GM21786 (cell line): ENCODE data around the gene MET.
"Not testable (repeated sequence)": the region's sequence is repeated elsewhere in the genome, so short reads cannot be mapped to it uniquely, and the experiment has no call there.

Source experiments
- ATAC-seq: cut with Tn5 transposase; IDR thresholded peaks from one replicate; pipeline ENCODE4 v1.9.1; 2021; ENCODE audit not compliant: unreplicated experiment

MET gene

DNA sequence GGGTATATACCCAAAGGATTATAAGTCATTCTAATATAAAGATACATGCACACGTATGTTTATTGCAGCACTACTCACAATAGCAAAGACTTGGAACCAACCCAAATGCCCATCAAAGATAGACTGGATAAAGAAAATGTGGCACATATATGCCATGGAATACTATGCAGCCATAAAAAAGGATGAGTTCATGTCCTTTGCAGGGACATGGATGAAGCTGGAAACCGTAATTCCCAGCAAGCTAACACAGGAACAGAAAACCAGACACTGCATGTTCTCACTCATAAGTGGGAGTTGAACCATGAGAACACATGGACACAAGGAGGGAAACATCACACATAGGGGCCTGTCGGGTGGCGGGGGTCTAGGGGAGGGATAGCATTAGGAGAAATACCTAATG, 79.1 kb downstream of the MET start:
- not testable (repeated sequence) for ATAC-seq

DNA sequence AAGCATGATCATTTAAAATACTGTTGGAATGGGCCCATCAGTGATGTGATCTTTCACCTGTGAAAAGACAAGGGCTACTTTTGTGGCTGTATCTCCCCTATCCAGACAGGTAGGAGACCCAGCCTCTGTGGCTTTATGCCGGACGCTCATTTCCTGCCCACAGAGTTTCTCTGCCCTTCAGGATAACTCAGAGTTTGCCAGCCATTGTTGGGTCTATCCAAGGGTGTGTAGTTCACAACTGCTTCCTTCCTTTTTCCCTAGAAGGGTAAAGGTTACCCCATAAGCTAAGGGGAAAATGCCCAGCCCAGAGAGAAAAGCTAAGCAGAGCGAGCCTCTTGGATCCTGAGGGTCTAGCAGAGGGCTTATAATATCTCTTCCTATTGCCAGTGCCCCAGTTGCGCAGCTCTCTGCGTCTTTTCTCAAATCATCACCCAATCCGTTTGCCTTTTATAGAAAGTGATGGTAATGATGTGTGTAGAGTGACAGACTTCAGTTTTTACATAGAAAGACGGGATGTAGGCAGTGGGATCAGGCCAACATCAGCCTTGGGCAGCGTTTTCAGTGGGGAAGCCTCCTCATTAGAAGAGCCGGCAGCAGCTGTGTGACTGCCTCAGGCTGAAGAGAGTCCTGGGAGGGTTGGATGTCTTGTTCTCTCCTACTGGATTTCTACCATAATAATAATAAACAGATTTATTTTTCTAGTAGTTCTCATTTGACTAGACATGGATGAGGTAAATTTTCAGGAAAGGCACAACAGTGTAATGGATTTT, 80.5 kb downstream of the MET start:
- no peak for ATAC-seq

DNA sequence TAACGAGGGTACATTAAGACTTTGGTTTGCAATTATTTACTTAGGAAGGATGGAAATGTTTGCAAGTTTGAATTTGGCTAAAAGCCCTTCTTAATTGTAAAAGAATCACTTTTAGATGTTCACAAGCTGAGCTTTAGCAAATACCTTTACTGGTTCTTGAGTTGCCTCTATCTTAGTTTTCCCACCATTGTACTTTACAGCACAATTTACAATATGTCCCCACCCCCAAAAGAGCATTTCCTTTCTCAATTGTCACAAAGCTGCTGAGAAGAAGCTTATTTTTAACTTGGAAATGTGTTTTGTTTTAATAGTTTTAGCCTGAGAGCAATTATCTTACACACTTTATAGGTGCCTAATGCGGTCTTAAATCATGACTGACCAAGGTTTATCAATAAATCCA, 81.1 kb downstream of the MET start:
- ATAC-seq = no peak

DNA sequence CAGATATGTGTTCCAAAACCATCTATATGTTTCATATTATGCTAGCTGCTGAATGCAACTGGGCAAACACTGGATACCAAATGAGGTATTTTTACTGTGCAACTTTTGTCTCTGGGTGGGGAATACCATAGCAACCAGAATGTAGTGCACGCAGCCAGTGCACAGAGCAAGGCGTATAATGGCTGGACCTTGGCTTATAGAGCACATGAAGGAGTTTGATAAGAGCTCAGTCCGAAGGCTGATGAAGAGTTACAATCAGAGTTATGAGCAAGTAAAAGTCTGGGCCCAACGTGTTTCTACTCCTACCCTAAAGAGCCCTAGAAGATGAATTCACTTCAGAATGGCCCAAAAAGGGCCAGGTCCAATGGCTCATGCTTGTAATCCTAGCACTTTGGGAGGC, 82.2 kb downstream of the MET start:
- ATAC-seq = no peak

DNA sequence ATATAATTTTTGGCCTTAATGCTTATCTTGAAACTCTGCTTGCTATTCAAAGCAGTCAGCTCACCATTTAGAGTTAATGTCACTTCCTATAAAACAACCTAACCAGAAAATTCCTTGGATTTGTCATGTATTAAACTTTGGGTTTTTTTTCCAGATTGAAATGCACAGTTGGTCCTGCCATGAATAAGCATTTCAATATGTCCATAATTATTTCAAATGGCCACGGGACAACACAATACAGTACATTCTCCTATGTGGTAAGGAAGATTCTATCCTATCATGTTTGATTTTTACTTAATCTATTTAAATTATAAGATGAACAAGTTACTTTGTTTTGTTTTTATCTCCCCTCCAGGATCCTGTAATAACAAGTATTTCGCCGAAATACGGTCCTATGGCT, 85.3 kb downstream of the MET start:
- no peak for ATAC-seq

DNA sequence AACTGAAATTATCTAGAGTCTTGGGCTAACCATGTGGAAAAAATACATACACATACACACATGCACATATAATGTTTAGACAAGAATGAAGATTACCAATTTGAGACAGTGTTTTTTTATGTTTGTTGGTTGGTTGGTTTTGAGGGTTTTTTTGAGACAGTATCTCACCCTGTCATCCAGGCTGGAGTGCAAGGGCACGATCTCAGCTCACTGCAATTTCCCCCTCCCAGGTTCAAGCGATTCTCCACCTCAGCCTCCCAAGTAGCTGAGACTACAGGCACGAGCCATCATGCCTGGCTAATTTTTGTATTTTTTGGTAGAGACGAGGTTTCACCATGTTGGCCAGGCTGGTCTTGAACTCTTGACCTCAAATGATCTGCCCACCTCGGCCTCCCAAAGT, 87.6 kb downstream of the MET start:
- ATAC-seq = not testable (repeated sequence)

DNA sequence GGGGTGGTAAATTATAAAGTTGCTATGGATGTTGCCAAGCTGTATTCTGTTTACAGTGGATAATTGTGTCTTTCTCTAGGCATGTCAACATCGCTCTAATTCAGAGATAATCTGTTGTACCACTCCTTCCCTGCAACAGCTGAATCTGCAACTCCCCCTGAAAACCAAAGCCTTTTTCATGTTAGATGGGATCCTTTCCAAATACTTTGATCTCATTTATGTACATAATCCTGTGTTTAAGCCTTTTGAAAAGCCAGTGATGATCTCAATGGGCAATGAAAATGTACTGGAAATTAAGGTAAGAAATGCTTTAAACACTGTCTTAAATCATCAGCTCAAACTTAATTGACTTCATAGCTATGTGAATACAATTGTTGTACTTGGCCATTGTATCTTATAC, 91.0 kb downstream of the MET start:
- ATAC-seq = no peak

DNA sequence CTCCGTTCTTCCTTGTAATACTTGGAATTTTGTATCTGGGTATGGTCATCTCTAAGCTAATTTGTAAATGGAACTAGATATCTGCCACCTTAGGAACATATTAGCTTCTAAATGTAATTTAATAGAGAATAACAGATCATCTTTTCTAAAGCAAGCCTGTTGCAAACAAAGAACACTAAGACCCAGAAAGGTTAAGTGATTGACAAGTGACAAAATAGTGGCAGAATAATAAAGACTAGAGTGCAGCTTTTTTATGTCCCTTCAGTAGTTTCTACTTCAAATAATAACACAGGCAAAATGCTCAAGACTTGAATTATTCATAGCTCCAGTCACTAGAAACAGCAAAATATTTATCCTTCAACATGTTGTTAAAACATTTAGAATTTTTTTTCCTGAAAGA, 91.7 kb downstream of the MET start:
- ATAC-seq = no peak

DNA sequence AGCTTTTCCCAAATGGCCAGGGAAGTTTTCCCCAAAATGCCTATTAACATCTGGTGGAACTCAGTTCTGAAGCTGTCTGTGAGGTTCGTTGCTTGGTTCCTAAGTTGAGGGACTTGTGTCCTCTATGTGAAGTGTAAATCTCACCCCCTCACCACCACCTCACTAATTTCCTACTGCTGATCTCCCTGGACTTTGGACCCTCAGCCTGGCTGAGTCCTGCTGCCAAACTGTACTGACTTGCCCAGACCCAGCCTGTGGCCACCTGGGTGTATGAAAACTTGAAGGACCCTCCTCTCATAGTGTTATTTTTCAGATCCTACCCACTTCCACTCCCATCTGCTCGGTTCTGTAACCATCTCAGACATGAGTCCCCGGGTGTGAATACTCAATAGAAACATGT, 94.9 kb downstream of the MET start:
- ATAC-seq = no peak

DNA sequence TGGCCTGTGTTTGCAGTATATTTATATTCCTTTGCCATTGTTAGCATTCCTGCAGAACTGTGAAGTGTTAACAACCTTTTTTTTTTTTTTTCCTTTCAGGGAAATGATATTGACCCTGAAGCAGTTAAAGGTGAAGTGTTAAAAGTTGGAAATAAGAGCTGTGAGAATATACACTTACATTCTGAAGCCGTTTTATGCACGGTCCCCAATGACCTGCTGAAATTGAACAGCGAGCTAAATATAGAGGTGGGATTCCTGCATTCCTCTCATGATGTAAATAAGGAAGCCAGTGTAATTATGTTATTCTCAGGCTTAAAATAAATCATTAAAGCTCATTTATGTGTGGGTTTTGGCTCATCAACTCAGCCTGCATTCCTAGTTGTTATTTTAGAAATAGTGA, 97.5 kb downstream of the MET start:
- no peak for ATAC-seq

DNA sequence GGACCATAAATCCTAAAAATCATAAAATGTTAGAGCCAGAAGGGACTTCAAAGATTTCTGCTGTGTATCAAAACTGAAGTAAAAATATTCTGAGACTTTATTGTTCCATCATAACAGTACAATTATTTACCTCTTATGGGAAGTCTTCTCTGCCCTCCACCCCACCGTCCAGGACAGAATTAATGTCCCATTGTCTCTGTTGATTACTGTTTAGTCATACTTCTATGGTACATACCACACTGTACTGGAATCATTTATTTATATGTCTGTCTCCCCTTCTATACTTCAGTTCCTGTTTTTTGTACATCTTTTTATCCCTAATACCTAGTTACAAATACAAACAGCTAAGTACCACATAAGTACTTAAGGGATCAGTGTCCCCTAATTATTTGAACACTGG, 98.9 kb downstream of the MET start:
- no peak for ATAC-seq

DNA sequence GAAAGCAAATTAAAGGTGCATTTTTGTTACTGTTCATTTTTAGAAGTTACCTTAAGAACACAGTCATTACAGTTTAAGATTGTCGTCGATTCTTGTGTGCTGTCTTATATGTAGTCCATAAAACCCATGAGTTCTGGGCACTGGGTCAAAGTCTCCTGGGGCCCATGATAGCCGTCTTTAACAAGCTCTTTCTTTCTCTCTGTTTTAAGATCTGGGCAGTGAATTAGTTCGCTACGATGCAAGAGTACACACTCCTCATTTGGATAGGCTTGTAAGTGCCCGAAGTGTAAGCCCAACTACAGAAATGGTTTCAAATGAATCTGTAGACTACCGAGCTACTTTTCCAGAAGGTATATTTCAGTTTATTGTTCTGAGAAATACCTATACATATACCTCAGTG, 99.6 kb downstream of the MET start:
- ATAC-seq = no peak

DNA sequence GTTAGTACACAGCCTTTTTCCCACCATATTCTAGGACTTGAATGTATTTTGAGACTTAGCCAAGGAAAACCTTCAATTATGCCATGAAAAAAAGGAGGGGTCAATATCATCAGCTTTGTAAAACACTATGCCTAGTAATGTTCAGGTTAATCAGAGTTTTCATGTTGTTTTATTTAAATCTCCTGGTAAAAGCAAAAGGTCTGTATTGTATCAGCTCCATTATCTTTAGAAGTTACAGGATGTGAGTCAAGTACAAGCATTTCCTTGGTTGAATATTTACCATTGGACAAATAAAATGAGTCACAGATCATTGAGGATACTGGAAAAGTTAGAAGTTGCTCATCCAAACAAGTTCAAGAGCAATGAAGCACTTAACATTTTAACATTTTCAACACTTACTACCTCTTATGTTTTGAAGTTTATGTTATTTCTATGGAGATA, 100.4 kb downstream of the MET start:
- ATAC-seq = no peak

DNA sequence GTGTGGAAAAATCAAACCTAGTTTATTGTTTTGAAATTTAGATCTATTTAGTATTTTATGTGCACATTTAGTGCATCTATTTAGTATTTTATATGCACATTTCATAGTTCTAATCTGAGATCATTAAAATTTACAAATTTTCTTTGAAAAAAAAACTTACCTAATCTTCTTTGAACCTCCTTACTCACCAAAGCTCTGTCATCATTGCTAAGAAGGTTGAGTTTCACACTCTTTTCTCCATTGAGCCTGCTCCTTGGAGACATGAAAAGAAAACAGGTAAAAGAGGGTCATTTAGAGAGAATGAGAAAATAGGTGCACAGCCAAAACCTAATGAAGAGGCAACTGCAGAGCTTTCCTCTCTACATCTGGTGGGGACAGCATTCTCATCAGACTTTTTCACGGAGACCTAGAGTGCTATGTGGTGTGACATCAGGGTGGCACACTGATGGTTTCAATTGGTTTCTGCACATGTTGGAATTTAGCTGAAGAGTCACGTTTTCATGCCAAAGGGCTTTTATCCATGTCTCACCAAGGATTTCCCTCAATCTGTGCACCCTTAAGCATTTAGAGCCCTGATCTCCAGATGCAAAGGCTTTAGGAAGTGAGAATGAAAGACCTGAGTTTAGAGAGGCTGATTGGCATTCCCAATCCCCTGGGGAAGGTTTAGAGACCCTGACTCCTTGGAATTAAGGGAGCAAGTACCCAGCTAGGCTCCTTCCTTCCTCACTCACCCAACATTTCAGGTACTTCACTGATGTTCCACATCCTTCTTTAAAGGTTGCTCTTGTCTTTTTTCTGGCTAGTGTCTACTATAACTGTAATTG, 101.1 kb downstream of the MET start:
- no peak for ATAC-seq

DNA sequence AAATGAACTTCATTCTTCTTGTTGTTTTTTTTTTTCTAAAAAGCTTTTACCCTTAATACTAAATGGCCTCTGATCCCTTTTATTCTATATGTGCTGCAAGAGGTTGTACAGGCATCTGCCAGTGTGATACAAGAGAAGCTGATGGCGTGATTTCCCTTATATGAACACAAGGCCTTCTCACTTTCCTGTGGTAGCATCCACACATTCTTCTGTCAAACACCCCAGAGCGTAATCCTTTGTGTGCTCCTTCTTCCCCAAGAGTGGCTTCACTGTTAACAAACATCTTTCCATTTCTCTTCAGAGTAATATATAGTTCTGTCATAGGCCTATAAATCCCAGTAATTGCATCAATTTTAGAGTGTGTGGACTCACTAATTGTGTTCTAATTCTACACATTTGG, 104.0 kb downstream of the MET start:
- ATAC-seq = no peak

DNA sequence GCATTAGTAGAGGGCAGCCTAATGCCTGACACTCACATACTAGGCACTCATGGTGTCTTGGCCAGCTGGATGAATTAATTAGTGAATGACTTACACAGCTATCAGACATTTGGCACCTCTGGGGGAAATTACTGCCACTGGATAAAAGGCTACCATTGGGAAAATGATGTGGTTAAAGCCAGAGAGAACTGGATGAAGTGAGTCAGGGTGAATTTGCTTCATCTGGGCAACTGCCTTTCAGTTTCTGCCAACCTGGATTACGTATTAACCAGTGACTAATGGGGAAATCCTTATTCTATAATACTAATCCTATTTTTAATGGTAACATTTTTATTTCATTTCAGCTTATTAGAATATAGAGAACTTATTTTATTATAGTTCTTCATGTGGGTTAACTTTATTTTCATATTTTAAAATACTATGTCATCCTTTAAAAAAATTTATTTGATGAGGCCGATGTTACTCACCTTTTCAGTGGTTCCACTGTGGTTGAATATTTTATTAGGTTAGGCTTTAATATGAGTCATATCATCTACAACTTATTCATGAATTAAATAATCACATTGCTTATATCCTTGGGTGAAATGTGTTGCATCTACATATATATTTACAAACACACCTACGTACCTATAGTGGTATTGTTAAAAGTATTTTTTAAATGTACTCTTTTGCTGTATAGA, 104.8 kb downstream of the MET start:
- peak; percentile 76 for ATAC-seq

DNA sequence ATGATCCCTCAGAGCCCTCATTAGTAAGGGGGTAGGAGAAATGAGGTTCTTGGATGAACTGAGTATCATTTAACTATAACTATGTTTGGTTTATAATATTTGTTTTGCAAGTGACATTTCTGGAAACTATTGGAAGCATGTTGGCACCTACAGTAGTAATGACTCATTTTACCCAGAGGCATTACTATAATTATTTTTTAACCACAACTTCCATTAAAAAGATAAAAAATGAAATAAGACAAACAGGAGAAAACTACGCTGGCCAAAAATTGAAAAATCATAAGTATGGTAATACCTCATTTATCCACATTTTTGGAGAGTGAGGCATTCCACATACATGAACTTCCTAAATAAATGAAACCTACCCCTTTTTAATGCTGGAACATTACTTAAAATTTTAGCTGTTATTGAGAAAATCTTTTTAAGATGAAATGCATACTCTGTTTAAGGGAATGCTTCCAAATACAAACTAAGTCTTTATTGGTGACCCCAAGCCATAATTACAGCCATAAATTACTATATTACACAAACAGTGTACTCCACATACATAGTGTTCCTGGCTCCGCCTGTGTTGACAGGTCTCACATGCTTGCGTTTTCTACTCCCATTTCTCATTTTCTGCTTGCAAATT, 105.8 kb downstream of the MET start:
- no peak for ATAC-seq

DNA sequence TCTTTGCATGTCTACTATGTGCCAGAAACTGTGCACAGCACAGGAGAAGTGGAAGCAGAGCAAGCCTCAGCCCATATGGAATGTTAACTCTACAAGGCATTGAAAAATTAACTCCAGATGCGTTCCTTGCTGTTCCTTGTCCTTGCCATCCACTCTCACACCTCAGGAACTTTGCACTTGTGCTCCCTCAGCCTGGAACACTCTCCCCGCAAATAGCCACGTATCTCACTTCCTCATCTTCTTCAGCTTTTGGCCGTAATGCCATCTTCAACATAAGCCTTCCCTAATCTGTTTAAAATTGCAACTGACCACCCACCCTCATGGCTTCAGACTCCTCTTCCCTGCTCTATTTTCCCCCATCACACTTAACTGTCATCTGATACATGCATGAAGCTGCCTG, 107.2 kb downstream of the MET start:
- ATAC-seq = no peak

DNA sequence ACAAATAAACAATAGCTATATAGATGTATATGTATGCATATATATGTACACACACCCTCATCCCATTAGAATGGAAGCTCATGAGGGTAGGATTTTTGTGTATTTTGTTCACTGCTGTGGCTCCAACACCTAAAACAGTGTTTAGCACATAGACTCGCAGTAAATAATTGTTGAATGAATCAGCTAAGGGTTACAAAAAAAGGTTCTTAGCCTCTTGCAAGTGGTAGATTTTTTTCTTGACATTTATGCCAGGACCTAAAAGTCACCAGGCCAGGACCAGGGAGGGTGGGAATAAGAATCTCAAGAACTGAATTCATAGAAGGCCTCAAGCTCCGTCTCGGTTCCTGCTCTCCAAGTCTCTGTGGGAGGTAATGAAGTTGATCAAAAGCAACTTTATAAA, 107.9 kb downstream of the MET start:
- ATAC-seq = no peak

DNA sequence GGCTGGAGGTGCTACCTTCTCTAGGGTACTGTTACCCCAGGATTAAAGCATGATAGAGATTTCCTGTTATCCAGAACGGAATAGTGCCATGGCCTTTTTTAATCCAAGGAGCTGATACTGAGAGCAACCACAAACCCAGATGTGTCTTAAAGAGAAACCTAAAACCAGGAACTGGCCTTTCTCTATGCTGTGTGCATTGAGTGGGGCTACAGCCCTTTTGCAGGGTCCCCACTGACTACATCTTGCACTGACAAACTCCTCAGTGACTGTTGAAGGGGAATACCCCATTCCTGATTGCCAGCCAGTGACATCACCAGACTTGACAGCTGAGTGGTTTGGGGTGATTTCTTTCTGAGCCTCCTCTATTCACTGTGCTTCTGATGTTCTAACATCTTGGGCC, 108.5 kb downstream of the MET start:
- ATAC-seq = no peak

DNA sequence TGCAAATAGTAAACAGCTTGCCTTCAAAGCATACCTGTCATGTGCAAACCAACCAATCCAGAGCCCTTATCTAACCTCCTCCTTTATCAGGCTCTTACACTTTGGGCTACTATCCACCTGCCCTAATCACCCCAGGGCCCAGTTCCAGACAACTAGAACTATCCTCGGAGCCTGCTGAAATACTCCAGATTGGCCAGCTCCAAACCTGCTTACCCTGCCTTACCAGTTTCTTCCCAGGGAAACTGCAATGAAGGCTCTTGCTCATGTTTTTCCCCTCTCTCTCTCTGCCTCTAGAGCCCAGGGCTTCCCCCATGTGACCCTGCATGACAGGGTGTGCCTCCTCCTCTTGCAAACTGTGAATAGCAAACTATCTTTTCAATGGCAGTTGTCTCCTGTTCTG, 109.0 kb downstream of the MET start:
- ATAC-seq = no peak
